ENCODE data around the gene GLUL.

GRCh38 chr1:182374101-182374834, 17.3 kb downstream of the GLUL start:
- no peak for TF ChIP-seq POLR2AphosphoS5 (IDR thresholded peaks at IDR 0.05)
- TF ChIP-seq POLR2A (IDR thresholded peaks at IDR 0.05), result no peak
- TF ChIP-seq, protein P1, sequence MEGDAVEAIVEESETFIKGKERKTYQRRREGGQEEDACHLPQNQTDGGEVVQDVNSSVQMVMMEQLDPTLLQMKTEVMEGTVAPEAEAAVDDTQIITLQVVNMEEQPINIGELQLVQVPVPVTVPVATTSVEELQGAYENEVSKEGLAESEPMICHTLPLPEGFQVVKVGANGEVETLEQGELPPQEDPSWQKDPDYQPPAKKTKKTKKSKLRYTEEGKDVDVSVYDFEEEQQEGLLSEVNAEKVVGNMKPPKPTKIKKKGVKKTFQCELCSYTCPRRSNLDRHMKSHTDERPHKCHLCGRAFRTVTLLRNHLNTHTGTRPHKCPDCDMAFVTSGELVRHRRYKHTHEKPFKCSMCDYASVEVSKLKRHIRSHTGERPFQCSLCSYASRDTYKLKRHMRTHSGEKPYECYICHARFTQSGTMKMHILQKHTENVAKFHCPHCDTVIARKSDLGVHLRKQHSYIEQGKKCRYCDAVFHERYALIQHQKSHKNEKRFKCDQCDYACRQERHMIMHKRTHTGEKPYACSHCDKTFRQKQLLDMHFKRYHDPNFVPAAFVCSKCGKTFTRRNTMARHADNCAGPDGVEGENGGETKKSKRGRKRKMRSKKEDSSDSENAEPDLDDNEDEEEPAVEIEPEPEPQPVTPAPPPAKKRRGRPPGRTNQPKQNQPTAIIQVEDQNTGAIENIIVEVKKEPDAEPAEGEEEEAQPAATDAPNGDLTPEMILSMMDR (IDR thresholded peaks at IDR 0.05), result no peak

All from breast epithelium (tissue), 3 donors.